Spleen (tissue), 11 donors: Measurements from ENCODE around the gene DLG5. TPM values are rescaled to one million over a fixed set of nuclear protein-coding genes. Genes with fewer than 3 reads are reported as not detected.
A peak's percentile ranks its signal among the peaks of the same experiment; 100 is the strongest.

ENCODE experiments used
- DNase-seq: peaks from one replicate; pipeline ENCODE4 v3.0.0-alpha.2; 2020
- H3K27ac ChIP-seq, 8 donors: fragments of 200-600 bp; sonication (generic) in 7 of 8; 1 replicate in 4 of 8; 2 replicates in 4 of 8; pipeline versions ENCODE4 v1.5.0 to v1.8.0; 2016 to 2021; ENCODE audit warnings: inconsistent platforms in 4 of 8, mild to moderate bottlenecking in 4 of 8, moderate library complexity in 1 of 8
- H3K27me3 ChIP-seq, 7 donors: fragments of 200-600 bp; sonication (generic) in 6 of 7; replicated peaks in 1 of 7; 1 replicate in 4 of 7; 2 replicates in 3 of 7; pipeline versions ENCODE4 v1.5.0 to v1.8.0; 2016 to 2021; ENCODE audit warnings: inconsistent platforms in 3 of 7, mild to moderate bottlenecking in 1 of 7
- H3K36me3 ChIP-seq, 6 donors: fragments of 200-600 bp; sonication (generic) in 5 of 6; 1 replicate in 4 of 6; 2 replicates in 2 of 6; pipeline versions ENCODE4 v1.5.0 to v1.8.0; 2016 to 2021; ENCODE audit warnings: inconsistent platforms in 2 of 6
- H3K4me1 ChIP-seq, 6 donors: fragments of 200-600 bp; sonication (generic) in 5 of 6; 1 replicate in 3 of 6; 2 replicates in 3 of 6; pipeline versions ENCODE4 v1.5.0 to v1.8.0; 2016 to 2021; ENCODE audit warnings: inconsistent platforms in 3 of 6
- H3K4me3 ChIP-seq, 8 donors: fragments of 200-600 bp; sonication (generic) in 7 of 8; 1 replicate in 4 of 8; 2 replicates in 4 of 8; pipeline versions ENCODE4 v1.5.0 to v1.8.0; 2016 to 2021; ENCODE audit warnings: inconsistent platforms in 4 of 8, mild to moderate bottlenecking in 4 of 8, moderate library complexity in 2 of 8
- H3K9me3 ChIP-seq, 8 donors: fragments of 200-600 bp; sonication (generic) in 7 of 8; 1 replicate in 4 of 8; 2 replicates in 4 of 8; pipeline versions ENCODE4 v1.5.0 to v1.8.0; 2016 to 2021; ENCODE audit warnings: inconsistent platforms in 4 of 8
- CTCF ChIP-seq, 11 experiments: fragments of 200-600 bp in 7 of 11; fragments of 450-650 bp in 4 of 11; sonication (generic) in 4 of 11; IDR thresholded peaks in 8 of 11; conservative IDR thresholded peaks in 3 of 11; 1 replicate in 7 of 11; 2 replicates in 4 of 11; pipeline versions ENCODE4 v1.4.0 to v1.8.0; 2016 to 2021; ENCODE audit warnings: antibody characterized with exemption in 11 of 11, inconsistent platforms in 4 of 11, mild to moderate bottlenecking in 1 of 11
- POLR2A ChIP-seq, 3 donors: fragments of 450-650 bp; IDR thresholded peaks; one replicate each; pipeline ENCODE4 v1.5.1; 2017; ENCODE audit warnings: antibody characterized with exemption in 3 of 3, mild to moderate bottlenecking in 1 of 3
- POLR2AphosphoS5 ChIP-seq, 3 donors: sonication (generic); formaldehyde crosslinking; IDR thresholded peaks; one replicate each; pipeline ENCODE4 v1.5.1; 2017; ENCODE audit warnings: antibody characterized with exemption in 3 of 3
- whole genome bisulfite sequencing, 5 donors: extraction: QIAGEN DNeasy Blood & Tissue Kit in 3 of 5; methylation state at CpG; one replicate each; pipeline versions ENCODE4 v1.1.5 to v1.1.7; 2013 to 2018; 5-methylcytosine and 5-hydroxymethylcytosine counted together
- intact Hi-C: fragments of 100-400 bp; cut with DNase I; formaldehyde crosslinking; loops from one replicate; pipeline ENCODE4 v1.15.0; 2023; ENCODE audit warnings: low total_unique reads
- polyA plus RNA-seq, 3 donors: library from polyadenylated mRNA; stranded (reverse); fragments of 200-250 nt; gene quantifications; one replicate each; pipeline ENCODE4 v1.2.1, GENCODE V29; 2013
- total RNA-seq, 7 donors: library from RNA; depleted of rRNA in 3 of 7; stranded (reverse); fragments of >200 nt in 3 of 7; fragmentation: NEBNext Ultra II Directional in 4 of 7; extraction: Animal tissue kit (Norgen Biotek cat#: 25700) in 4 of 7; gene quantifications; one replicate each; pipeline versions ENCODE4 v1.1.0 to v1.2.1, GENCODE V29; 2016 to 2021
- donor health status: healthy with polysubstance abuse.
- donor health status: DM: no; HTN: no; CAD: no; lungs with moderate emphysema.
- donor health status: DM: no; HTN: no; CAD: no.
- donor health status: Bipolar disorder and iron deficiency.
- donor health status: healthy.
- donor health status: DM: no; HTN: no; CAD: no.
- donor health status: DM: yes; HTN: yes; CAD: no.

DLG5 gene
- total and polyA plus RNA-seq, 10 donors: 2.0 to 14.4 (median 8.8) TPM

DNA sequence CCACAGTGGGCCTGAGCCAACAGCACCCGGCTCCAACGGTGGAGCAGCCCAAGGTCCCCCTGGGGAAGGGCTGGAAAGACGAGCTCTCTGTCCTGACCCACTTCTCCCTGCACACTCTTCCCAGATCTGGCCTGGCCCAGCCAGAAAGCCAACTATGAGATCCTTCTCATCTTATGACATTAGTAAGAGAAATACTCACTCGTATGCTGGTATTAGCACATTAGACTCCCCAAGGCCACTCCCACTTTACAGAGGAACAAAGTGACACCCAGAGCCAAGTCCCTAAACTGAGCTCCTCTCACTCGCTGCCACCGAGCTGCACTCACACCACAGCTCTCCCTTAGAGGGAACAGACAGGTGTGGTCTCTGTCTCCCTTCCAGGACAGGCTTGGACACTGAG, 24.8 kb downstream of the DLG5 start:
- Histone ChIP-seq H3K36me3 (no peaks in the 10 kb centered on the region), H3K27ac (no peak overlapping the region), H3K4me1 (peaks cover 0 to 16% (median 6%) of the 10 kb centered on the region in 6 donors), H3K9me3 (no peaks in the 10 kb centered on the region), H3K4me3 (no peak overlapping the region), H3K27me3 (peaks cover 0 to 8% (median 0%) of the 10 kb centered on the region in 7 donors)
- intact Hi-C loops: no loop called here
- 82 to 90% (median 86%) methylated on average over 4 to 6 of the region's 6 CpGs for WGBS, 5 donors
- TF ChIP-seq POLR2A (IDR thresholded peaks at IDR 0.05) (no peak), POLR2AphosphoS5 (IDR thresholded peaks at IDR 0.05) (no peak), CTCF (IDR thresholded peaks at IDR 0.05 in 8 of 11, conservative IDR thresholded peaks at IDR 0.05 in 3 of 11) (no peak)
- no peak for DNase-seq

- peaks cover 0 to 16% (median 6%) of the 10 kb centered on the region in 6 donors for H3K4me1 ChIP-seq
- peaks cover 0 to 8% (median 0%) of the 10 kb centered on the region in 7 donors for H3K27me3 ChIP-seq
- intact Hi-C loops: no loop called here
- H3K27ac ChIP-seq: no peak overlapping the region
- H3K4me3 ChIP-seq: no peak overlapping the region
- 70 to 95% (median 81%) methylated on average over 4 of the region's 4 CpGs for WGBS, 5 donors
- no peak for TF ChIP-seq POLR2AphosphoS5 (IDR thresholded peaks at IDR 0.05)
- TF ChIP-seq POLR2A (IDR thresholded peaks at IDR 0.05): no peak
- no peak for TF ChIP-seq CTCF (IDR thresholded peaks at IDR 0.05 in 8 of 11, conservative IDR thresholded peaks at IDR 0.05 in 3 of 11)
- DNase-seq: no peak
- no peaks in the 10 kb centered on the region for H3K9me3 ChIP-seq
- H3K36me3 ChIP-seq: no peaks in the 10 kb centered on the region
Observed at GRCh38 chr10:77899690-77900089, 26.9 kb downstream of the DLG5 start.

- H3K4me1 ChIP-seq: peaks cover 0 to 16% (median 6%) of the 10 kb centered on the region in 6 donors
- intact Hi-C loops: no loop called here
- TF ChIP-seq POLR2AphosphoS5 (IDR thresholded peaks at IDR 0.05): no peak
- no peak for TF ChIP-seq POLR2A (IDR thresholded peaks at IDR 0.05)
- TF ChIP-seq CTCF (IDR thresholded peaks at IDR 0.05 in 8 of 11, conservative IDR thresholded peaks at IDR 0.05 in 3 of 11): no peak
- H3K9me3 ChIP-seq: no peaks in the 10 kb centered on the region
- WGBS, 5 donors: 32 to 52% (median 34%) methylated on average over 2 to 4 of the region's 4 CpGs
- no peaks in the 10 kb centered on the region for H3K36me3 ChIP-seq
- no peak for DNase-seq
- no peak overlapping the region for H3K27ac ChIP-seq
- peaks cover 0 to 8% (median 0%) of the 10 kb centered on the region in 7 donors for H3K27me3 ChIP-seq
- no peak overlapping the region for H3K4me3 ChIP-seq
Observed at GRCh38 chr10:77899080-77899477, 27.5 kb downstream of the DLG5 start.

DNA sequence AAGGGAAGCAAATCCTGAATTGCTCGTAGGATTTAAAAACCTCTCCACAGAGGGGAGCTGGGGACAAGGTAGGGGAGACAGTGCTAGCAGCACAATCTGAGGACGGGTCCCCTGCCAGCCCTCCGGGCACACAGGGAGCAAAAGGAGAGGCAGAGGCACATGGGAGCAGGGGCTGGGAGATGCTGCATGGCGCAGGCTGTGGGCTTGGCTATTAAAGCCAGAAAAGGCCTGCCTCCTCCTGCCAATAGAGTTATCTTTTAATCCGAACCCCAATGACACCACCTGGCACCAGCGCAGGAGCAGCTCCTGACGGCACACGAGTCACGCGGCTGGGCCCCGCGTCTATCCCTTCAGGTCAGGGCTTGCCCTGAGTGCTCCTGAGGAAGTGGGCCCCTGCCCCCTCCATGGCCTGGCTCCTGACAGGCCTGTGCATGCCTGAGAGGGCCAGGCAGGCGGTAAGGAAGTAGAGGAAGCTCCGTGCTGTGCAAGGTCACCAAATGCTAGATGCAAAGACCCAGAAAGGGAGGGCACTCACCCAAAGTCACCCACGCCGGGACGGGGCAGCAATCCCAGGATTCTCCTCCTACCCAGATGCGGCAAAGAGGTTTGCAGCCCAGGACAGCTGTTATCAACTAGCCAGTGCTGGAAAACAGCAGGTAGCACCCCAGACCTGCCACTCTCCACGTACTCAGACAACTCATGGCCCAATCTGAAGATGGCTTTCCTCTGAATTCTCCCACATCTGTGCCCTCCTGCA, 28.1 kb downstream of the DLG5 start:
- Histone ChIP-seq H3K9me3 (no peaks in the 10 kb centered on the region), H3K27me3 (peaks cover 0 to 8% (median 0%) of the 10 kb centered on the region in 7 donors), H3K4me3 (no peak overlapping the region), H3K36me3 (no peaks in the 10 kb centered on the region), H3K4me1 (peaks cover 0 to 16% (median 6%) of the 10 kb centered on the region in 6 donors), H3K27ac (no peak overlapping the region)
- WGBS, 5 donors: 38 to 71% (median 59%) methylated on average over 14 to 19 of the region's 19 CpGs
- intact Hi-C loops: no loop called here
- TF ChIP-seq POLR2A (IDR thresholded peaks at IDR 0.05) (no peak), CTCF (IDR thresholded peaks at IDR 0.05 in 8 of 11, conservative IDR thresholded peaks at IDR 0.05 in 3 of 11) (no peak), POLR2AphosphoS5 (IDR thresholded peaks at IDR 0.05) (peak in 2 of 3 donors; percentile 11 to 36)
- no peak for DNase-seq
